Cardiac muscle cell (in vitro differentiated cells and primary cell): Measurements from ENCODE around the gene HRK. TPM values are rescaled to one million over a fixed set of nuclear protein-coding genes. Genes with fewer than 3 reads are reported as not detected.

Experiments
- DNase-seq, 2 donors: peaks; one replicate each; pipeline versions ENCODE4 v3.0.0 to v3.0.0-alpha.2; 2010 to 2017; ENCODE audit warnings: low read depth in 1 of 2, low spot score in 1 of 2
- H3K27ac ChIP-seq: fragments of 200-600 bp; sonication (generic); 2 replicates; pipeline ENCODE4 v1.5.1; 2016
- H3K27me3 ChIP-seq: fragments of 200-600 bp; sonication (generic); 2 replicates; pipeline ENCODE4 v1.6.0; 2016; ENCODE audit warnings: control low read depth
- H3K36me3 ChIP-seq: fragments of 200-600 bp; sonication (generic); 2 replicates; pipeline ENCODE4 v1.5.1; 2016; ENCODE audit warnings: control low read depth
- H3K4me1 ChIP-seq: fragments of 200-600 bp; sonication (generic); 2 replicates; pipeline ENCODE4 v1.8.1; 2017; ENCODE audit warnings: low read depth, mild to moderate bottlenecking, mixed run types
- H3K4me3 ChIP-seq: fragments of 200-600 bp; sonication (generic); 2 replicates; pipeline ENCODE4 v1.5.1; 2016; ENCODE audit warnings: mild to moderate bottlenecking
- H3K9me3 ChIP-seq: fragments of 200-600 bp; sonication (generic); 2 replicates; pipeline ENCODE4 v1.5.1; 2017; ENCODE audit warnings: low read depth, mild to moderate bottlenecking, control low read depth
- polyA plus RNA-seq: library from polyadenylated mRNA; unstranded; fragments of >200 nt; fragmentation: Nextera tagmentation; extraction: Ambion mirVana; gene quantifications from 2 replicates; pipeline ENCODE4 v1.2.1, GENCODE V29; 2016
- total RNA-seq: library from RNA; depleted of rRNA; stranded (reverse); fragments of >200 nt; gene quantifications from 2 replicates; pipeline ENCODE4 v1.2.3, GENCODE V29; 2016
- TF ChIP-seq, protein P1 (sequence below): IDR thresholded peaks from 2 replicates; pipeline ENCODE4 v1.5.1; 2012; ENCODE audit warnings: low read depth, mild to moderate bottlenecking, low read length

The HRK gene
- total and polyA plus RNA-seq, 2 experiments from 2014 or later = 0.06 TPM; not detected in 1

DNA sequence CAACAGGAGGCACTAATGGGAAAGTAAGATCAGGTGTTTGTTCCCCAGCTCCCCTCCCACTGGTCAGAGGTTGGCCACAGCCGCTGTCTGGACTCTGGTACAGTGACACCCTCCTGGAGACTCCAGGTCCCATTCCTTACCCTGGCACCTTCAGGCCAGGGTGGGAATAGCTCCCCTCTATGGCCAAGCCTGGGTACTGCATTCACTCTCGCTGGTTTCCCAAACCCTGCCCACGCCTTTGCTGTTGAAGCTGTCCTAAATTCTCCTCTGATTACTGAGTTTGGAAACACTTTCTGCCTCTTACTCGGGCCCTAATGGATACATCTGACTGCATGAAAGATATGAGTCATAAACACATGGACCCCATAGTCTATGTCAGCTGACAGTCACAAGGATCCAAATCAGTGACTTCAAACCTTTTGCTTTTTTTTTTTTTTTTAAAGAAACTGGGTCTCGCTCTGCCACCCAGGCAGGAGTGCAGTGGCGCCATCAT is 17.9 kb downstream of the HRK start:
- H3K27ac ChIP-seq = no peak overlapping the region
- TF ChIP-seq, protein P1, sequence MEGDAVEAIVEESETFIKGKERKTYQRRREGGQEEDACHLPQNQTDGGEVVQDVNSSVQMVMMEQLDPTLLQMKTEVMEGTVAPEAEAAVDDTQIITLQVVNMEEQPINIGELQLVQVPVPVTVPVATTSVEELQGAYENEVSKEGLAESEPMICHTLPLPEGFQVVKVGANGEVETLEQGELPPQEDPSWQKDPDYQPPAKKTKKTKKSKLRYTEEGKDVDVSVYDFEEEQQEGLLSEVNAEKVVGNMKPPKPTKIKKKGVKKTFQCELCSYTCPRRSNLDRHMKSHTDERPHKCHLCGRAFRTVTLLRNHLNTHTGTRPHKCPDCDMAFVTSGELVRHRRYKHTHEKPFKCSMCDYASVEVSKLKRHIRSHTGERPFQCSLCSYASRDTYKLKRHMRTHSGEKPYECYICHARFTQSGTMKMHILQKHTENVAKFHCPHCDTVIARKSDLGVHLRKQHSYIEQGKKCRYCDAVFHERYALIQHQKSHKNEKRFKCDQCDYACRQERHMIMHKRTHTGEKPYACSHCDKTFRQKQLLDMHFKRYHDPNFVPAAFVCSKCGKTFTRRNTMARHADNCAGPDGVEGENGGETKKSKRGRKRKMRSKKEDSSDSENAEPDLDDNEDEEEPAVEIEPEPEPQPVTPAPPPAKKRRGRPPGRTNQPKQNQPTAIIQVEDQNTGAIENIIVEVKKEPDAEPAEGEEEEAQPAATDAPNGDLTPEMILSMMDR = peak; percentile 52
- no peaks in the 10 kb centered on the region for H3K27me3 ChIP-seq
- H3K4me1 ChIP-seq = no peaks in the 10 kb centered on the region
- DNase-seq = no peak
- H3K9me3 ChIP-seq = no peaks in the 10 kb centered on the region
- no peaks in the 10 kb centered on the region for H3K36me3 ChIP-seq
- H3K4me3 ChIP-seq = no peak overlapping the region

DNA sequence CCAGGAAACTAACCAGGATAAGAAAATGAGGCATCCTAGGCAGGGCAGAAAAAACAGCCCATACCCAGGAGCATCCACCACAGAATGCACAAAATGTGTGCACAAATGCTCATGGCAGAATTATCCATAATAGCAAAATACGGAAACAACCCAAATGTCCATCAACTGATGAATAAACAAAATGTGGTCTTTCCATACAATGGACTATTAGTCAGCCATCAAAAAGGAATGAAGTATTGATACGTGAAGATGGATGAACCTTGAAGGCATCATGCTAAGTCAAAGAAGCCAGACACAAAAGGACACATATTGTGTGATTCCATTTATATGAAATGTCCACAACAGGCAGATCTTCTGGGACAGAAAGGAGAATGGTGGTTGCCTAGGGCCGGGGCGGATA is 19.1 kb downstream of the HRK start:
- no peak overlapping the region for H3K27ac ChIP-seq
- no peak for DNase-seq
- no peaks in the 10 kb centered on the region for H3K4me1 ChIP-seq
- H3K27me3 ChIP-seq = no peaks in the 10 kb centered on the region
- H3K4me3 ChIP-seq = no peak overlapping the region
- no peaks in the 10 kb centered on the region for H3K36me3 ChIP-seq
- TF ChIP-seq, protein P1 = no peak
- no peaks in the 10 kb centered on the region for H3K9me3 ChIP-seq

DNA sequence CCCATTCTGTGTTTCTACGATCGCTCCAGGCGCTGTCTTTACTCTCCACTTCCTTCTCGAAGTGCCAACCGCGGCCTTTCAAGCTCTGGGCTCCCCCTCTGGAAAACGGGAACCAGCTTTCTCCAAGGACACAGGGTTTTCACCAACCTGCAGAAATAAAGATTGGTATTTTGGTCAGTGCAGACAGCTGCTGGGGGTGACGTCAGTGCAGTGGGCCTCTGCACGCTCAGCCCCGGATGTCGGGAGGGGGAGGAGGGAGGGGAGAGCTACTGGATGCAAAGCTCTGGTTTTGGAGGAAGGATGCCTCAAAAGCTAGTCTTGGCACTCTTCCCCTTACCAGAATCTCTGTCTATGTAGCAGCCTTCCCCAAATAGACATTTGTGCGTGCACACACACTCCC is 19.9 kb downstream of the HRK start:
- Histone ChIP-seq H3K9me3 (no peaks in the 10 kb centered on the region), H3K4me3 (no peak overlapping the region), H3K4me1 (no peaks in the 10 kb centered on the region), H3K27me3 (no peaks in the 10 kb centered on the region), H3K36me3 (no peaks in the 10 kb centered on the region), H3K27ac (no peak overlapping the region)
- TF ChIP-seq, protein P1 = no peak
- peak in 1 of 2 donors; percentile 67 for DNase-seq

DNA sequence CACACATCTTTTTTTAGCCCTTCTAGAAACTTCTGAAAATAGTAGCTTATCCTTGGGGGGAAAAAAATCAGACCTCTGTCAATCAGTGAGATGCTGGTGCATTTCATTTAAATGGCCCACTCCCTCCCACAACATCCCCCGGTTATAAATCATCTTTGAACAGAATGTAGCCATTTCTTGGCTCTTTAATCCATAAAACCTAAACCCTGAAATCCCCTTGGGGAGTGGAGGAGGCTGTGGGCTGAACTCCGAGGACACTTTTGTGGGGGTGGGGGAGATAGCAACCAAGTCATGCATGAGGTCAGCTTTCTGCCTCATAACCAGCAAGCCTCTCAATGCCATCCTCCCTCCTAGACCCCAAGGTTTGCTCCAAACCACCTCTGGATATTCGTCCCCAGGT is 21.0 kb downstream of the HRK start:
- Histone ChIP-seq H3K4me1 (no peaks in the 10 kb centered on the region), H3K27ac (no peak overlapping the region), H3K4me3 (no peak overlapping the region), H3K9me3 (no peaks in the 10 kb centered on the region), H3K36me3 (no peaks in the 10 kb centered on the region), H3K27me3 (no peaks in the 10 kb centered on the region)
- no peak for DNase-seq
- TF ChIP-seq, protein P1 = no peak

DNA sequence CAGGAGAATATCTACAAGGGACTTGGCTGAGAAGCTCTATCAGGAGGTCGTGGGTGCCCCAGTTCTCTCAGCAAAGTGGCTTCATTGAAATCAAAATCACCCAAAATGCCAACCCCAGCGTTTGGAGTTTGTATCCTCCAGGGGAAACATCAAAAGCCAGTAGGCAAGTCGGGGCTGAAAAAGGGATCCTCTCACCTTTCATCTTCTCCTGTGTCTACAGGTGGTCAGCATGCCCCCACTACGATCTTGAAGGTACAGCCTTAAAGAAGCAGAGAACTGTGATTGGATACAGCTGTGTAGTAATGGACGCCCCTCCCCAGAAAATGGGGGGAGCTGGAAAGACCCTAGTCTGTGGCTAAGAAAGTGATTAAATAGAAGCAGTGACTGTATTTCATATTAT is 22.2 kb downstream of the HRK start:
- Histone ChIP-seq H3K4me3 (no peak overlapping the region), H3K9me3 (no peaks in the 10 kb centered on the region), H3K4me1 (no peaks in the 10 kb centered on the region), H3K27me3 (no peaks in the 10 kb centered on the region), H3K27ac (no peak overlapping the region), H3K36me3 (no peaks in the 10 kb centered on the region)
- no peak for DNase-seq
- TF ChIP-seq, protein P1 = no peak

DNA sequence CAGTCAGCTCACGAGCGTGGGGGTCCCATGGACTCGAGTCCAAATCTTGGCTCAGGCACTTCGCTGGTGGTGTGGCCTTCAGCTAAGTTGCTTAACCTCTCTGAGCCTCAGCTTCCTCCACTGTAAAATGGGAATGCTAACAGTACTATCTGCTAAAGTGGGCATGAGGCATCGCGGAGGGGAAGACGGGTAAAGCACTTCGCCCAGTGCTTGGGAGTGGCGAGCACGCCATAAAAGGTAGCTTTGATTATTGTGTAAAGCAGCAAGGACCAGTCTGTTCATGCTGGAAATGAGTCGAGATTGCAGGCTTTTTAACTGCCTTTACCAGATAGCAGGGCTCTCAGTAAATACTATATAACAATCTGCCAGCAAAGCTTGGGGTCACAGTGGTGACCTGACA is 24.5 kb downstream of the HRK start:
- H3K36me3 ChIP-seq = no peaks in the 10 kb centered on the region
- no peaks in the 10 kb centered on the region for H3K4me1 ChIP-seq
- DNase-seq = no peak
- H3K27me3 ChIP-seq = no peaks in the 10 kb centered on the region
- no peaks in the 10 kb centered on the region for H3K9me3 ChIP-seq
- TF ChIP-seq, protein P1 = no peak
- H3K27ac ChIP-seq = no peak overlapping the region
- H3K4me3 ChIP-seq = no peak overlapping the region
